ENCODE data around the gene ANKRD6.

DNA sequence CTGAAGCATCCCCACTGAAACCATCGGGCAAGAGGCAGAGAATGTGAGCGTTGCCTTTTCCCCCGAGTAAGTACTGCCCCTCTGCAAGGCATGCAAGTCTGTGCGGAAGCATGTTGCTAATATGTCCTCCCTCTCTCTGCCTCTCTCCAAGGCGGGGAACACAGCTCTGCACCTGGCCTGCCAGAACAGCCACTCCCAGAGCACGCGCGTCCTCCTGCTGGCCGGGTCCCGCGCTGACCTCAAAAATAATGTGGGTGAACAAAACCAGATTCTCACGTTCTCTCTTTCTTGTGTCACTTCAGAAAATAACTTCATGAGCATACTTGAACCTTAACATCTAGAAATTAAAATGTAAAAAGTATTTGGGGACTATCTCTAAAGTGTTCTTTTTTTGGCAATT lies 179.2 kb downstream of the ANKRD6 start:
- TF ChIP-seq, protein P1, sequence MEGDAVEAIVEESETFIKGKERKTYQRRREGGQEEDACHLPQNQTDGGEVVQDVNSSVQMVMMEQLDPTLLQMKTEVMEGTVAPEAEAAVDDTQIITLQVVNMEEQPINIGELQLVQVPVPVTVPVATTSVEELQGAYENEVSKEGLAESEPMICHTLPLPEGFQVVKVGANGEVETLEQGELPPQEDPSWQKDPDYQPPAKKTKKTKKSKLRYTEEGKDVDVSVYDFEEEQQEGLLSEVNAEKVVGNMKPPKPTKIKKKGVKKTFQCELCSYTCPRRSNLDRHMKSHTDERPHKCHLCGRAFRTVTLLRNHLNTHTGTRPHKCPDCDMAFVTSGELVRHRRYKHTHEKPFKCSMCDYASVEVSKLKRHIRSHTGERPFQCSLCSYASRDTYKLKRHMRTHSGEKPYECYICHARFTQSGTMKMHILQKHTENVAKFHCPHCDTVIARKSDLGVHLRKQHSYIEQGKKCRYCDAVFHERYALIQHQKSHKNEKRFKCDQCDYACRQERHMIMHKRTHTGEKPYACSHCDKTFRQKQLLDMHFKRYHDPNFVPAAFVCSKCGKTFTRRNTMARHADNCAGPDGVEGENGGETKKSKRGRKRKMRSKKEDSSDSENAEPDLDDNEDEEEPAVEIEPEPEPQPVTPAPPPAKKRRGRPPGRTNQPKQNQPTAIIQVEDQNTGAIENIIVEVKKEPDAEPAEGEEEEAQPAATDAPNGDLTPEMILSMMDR (IDR thresholded peaks at IDR 0.05), result no peak
- no peak for TF ChIP-seq POLR2A (IDR thresholded peaks at IDR 0.05)

Measured in vagina (tissue), 2 donors.